GM23338 (cell line): ENCODE results near the gene RUNX1. TPM values are rescaled to one million over a fixed set of nuclear protein-coding genes. Genes with fewer than 3 reads are reported as not detected.

ENCODE experiments used
- ATAC-seq: fragments of 200-7000 bp; cut with Tn5 transposase; 3 replicates; pipeline ENCODE4 v1.9.1; 2020
- DNase-seq: peaks from one replicate; pipeline ENCODE4 v3.0.0-alpha.2; 2015; ENCODE audit warnings: low spot score
- H2AFZ ChIP-seq: fragments of 200-600 bp; sonication (generic); 2 replicates; pipeline ENCODE4 v1.8.0; 2016; ENCODE audit warnings: antibody characterized with exemption, mild to moderate bottlenecking, moderate library complexity
- H3F3A ChIP-seq: fragments of 200-600 bp; sonication (generic); replicated peaks from 2 replicates; pipeline ENCODE4 v1.8.0; 2017; ENCODE audit warnings: antibody characterized with exemption, mixed run types, low read depth
- H3K27ac ChIP-seq: fragments of 200-600 bp; sonication (generic); 2 replicates; pipeline ENCODE4 v1.6.1; 2016; ENCODE audit warnings: low read depth
- H3K27me3 ChIP-seq: fragments of 200-600 bp; sonication (generic); 2 replicates; pipeline ENCODE4 v1.8.0; 2016; ENCODE audit warnings: mild to moderate bottlenecking, mixed run types, moderate library complexity; ENCODE audit not compliant: insufficient read depth
- H3K36me3 ChIP-seq: fragments of 200-600 bp; sonication (generic); 2 replicates; pipeline ENCODE4 v1.8.0; 2016; ENCODE audit warnings: mild to moderate bottlenecking; ENCODE audit not compliant: insufficient read depth
- H3K4me1 ChIP-seq: fragments of 200-600 bp; sonication (generic); 2 replicates; pipeline ENCODE4 v1.8.0; 2016; ENCODE audit warnings: mild to moderate bottlenecking, moderate library complexity; ENCODE audit not compliant: insufficient read depth
- H3K4me2 ChIP-seq: fragments of 200-600 bp; sonication (generic); 2 replicates; pipeline ENCODE4 v1.7.1; 2017; ENCODE audit warnings: mixed run types
- H3K4me3 ChIP-seq: fragments of 200-600 bp; sonication (generic); 2 replicates; pipeline ENCODE4 v1.6.1; 2016; ENCODE audit warnings: mixed run types
- H3K79me2 ChIP-seq: fragments of 200-600 bp; sonication (generic); replicated peaks from 2 replicates; pipeline ENCODE4 v1.8.0; 2017; ENCODE audit warnings: mild to moderate bottlenecking; ENCODE audit not compliant: insufficient read depth
- H3K9me2 ChIP-seq: fragments of 200-600 bp; sonication (generic); 2 replicates; pipeline ENCODE4 v1.8.0; 2017; ENCODE audit not compliant: insufficient read depth
- H4K20me1 ChIP-seq: fragments of 200-600 bp; sonication (generic); replicated peaks from 2 replicates; pipeline ENCODE4 v1.8.0; 2017; ENCODE audit warnings: mild to moderate bottlenecking; ENCODE audit not compliant: insufficient read depth
- H3K27ac Mint-ChIP-seq: 2 replicates; pipeline ENCODE4 v1.8.0; 2020; ENCODE audit warnings: inconsistent platforms, mild to moderate bottlenecking, moderate library complexity, mixed read lengths
- H3K27me3 Mint-ChIP-seq: 3 replicates; pipeline ENCODE4 v1.8.0; 2022; ENCODE audit warnings: low read depth, mild to moderate bottlenecking, moderate library complexity, mixed read lengths, inconsistent platforms; ENCODE audit not compliant: insufficient read depth, poor library complexity
- H3K36me3 Mint-ChIP-seq: 3 replicates; pipeline ENCODE4 v1.8.0; 2021; ENCODE audit warnings: low read depth, mild to moderate bottlenecking, inconsistent platforms, moderate library complexity, mixed read lengths
- H3K4me1 Mint-ChIP-seq: 3 replicates; pipeline ENCODE4 v1.8.0; 2020; ENCODE audit warnings: mild to moderate bottlenecking, inconsistent platforms, mixed read lengths
- H3K4me3 Mint-ChIP-seq: 3 replicates; pipeline ENCODE4 v1.8.0; 2021; ENCODE audit warnings: moderate library complexity, mild to moderate bottlenecking, inconsistent platforms, mixed read lengths
- H3K9me3 Mint-ChIP-seq: 3 replicates; pipeline ENCODE4 v1.8.0; 2020; ENCODE audit warnings: moderate library complexity, mild to moderate bottlenecking, inconsistent platforms, mixed read lengths
- CREB1 ChIP-seq: fragments of 250-450 bp; sonication (Bioruptor Pico); IDR thresholded peaks from 2 replicates; pipeline ENCODE4 v1.5.0; 2020; ENCODE audit warnings: low read depth, mild to moderate bottlenecking, moderate library complexity
- CTCF ChIP-seq, 2 experiments: fragments of 200-600 bp in 1 of 2; sonication (generic) in 1 of 2; conservative IDR thresholded peaks; 2 replicates each; pipeline versions ENCODE4 v1.5.1 to v1.6.1; 2016 to 2017; ENCODE audit warnings: antibody characterized with exemption in 2 of 2, low read depth in 2 of 2, mild to moderate bottlenecking in 2 of 2, moderate library complexity in 1 of 2
- ETS1 ChIP-seq: IDR thresholded peaks from 2 replicates; pipeline ENCODE4 v1.6.1; 2016; ENCODE audit warnings: antibody characterized with exemption
- EZH2phosphoT487 ChIP-seq: fragments of 200-600 bp; sonication (generic); IDR thresholded peaks from one replicate; pipeline ENCODE4 v1.8.1; 2018; ENCODE audit warnings: antibody characterized with exemption; ENCODE audit not compliant: unreplicated experiment
- JUNB ChIP-seq: IDR thresholded peaks from one replicate; pipeline ENCODE4 v1.6.1; 2016; ENCODE audit warnings: antibody characterized with exemption; ENCODE audit not compliant: unreplicated experiment
- POLR2AphosphoS5 ChIP-seq: IDR thresholded peaks from 2 replicates; pipeline ENCODE4 v1.6.1; 2016; ENCODE audit warnings: antibody characterized with exemption, low read depth
- STAT1 ChIP-seq: IDR thresholded peaks from one replicate; pipeline ENCODE4 v1.6.1; 2016; ENCODE audit warnings: antibody characterized with exemption; ENCODE audit not compliant: unreplicated experiment
- ZNF114 ChIP-seq: fragments of 250-450 bp; sonication (Bioruptor Pico); IDR thresholded peaks from 2 replicates; pipeline ENCODE4 v1.5.0; 2020; ENCODE audit warnings: mild to moderate bottlenecking, moderate library complexity
- ZNF331 ChIP-seq: fragments of 250-450 bp; sonication (Bioruptor Pico); IDR thresholded peaks from 2 replicates; pipeline ENCODE4 v1.5.0; 2020; ENCODE audit warnings: low read depth, mild to moderate bottlenecking, moderate library complexity
- ZNF462 ChIP-seq: fragments of 250-450 bp; sonication (Bioruptor Pico); IDR thresholded peaks from 2 replicates; pipeline ENCODE4 v1.5.0; 2020; ENCODE audit warnings: mild to moderate bottlenecking, moderate library complexity
- polyA plus RNA-seq: library from polyadenylated mRNA; unstranded; fragments of >200 nt; fragmentation: Nextera tagmentation; extraction: Ambion mirVana; gene quantifications from 2 replicates; pipeline ENCODE4 v1.2.1, GENCODE V29; 2016
- total RNA-seq: library from RNA; depleted of rRNA; stranded (reverse); fragments of >200 nt; shearing (Covaris generic); gene quantifications from 2 replicates; pipeline ENCODE4 v1.2.3, GENCODE V29; 2014

RUNX1 gene
- total and polyA plus RNA-seq, 2 experiments from 2014 or later: 0.29 to 1.1 TPM

GRCh38 chr21:34894401-34894800 lies 154.7 kb downstream of the RUNX1 start:
- no peak overlapping the region for H2AFZ ChIP-seq
- no peaks in the 10 kb centered on the region for H3F3A ChIP-seq
- H3K4me2 ChIP-seq: no peak overlapping the region
- no peak overlapping the region for H3K27ac ChIP-seq
- TF ChIP-seq JUNB (no peak), STAT1 (no peak), POLR2AphosphoS5 (no peak), CTCF (conservative IDR thresholded peaks at IDR 0.05; ENCODE audit: low read depth in 2 of 2) (no peak), CREB1 (CRISPR knock-in tag) (no peak), ZNF462 (CRISPR knock-in tag) (no peak), ZNF114 (no peak), EZH2phosphoT487 (no peak), ZNF331 (CRISPR knock-in tag) (no peak), ETS1 (no peak)
- Mint-ChIP-seq H3K27me3 (peaks cover 29% of the 10 kb centered on the region), H3K4me3 (no peak overlapping the region), H3K27ac (no peak overlapping the region), H3K4me1 (peaks cover 7% of the 10 kb centered on the region; the same call in 2 of the 3 replicates), H3K9me3 (peaks cover 12% of the 10 kb centered on the region), H3K36me3 (no peaks in the 10 kb centered on the region; the same call in 2 of the 3 replicates)
- no peaks in the 10 kb centered on the region for H3K79me2 ChIP-seq
- ATAC-seq (no peak), DNase-seq (no peak)
- no peaks in the 10 kb centered on the region for H4K20me1 ChIP-seq
- H3K9me2 ChIP-seq: no peaks in the 10 kb centered on the region
- peaks cover 53% of the 10 kb centered on the region for H3K27me3 ChIP-seq
- H3K36me3 ChIP-seq: 0 out of 2 replicates have a peak, but pooled peaks cover 4% of the 10 kb centered on the region
- H3K4me1 ChIP-seq: no peaks in the 10 kb centered on the region
- H3K4me3 ChIP-seq: no peak overlapping the region
